IPS DF 4.7 (cell line): ENCODE data around the gene NAV3.

Experiments used
- DNase-seq: peaks from one replicate; pipeline ENCODE4 v3.0.0-alpha.2; 2013; ENCODE audit warnings: low spot score; ENCODE audit errors: extremely low read depth

Gene NAV3

GRCh38 chr12:77925536-77926108 is 94.9 kb downstream of the NAV3 start:
- peak; percentile 74 for DNase-seq

DNA sequence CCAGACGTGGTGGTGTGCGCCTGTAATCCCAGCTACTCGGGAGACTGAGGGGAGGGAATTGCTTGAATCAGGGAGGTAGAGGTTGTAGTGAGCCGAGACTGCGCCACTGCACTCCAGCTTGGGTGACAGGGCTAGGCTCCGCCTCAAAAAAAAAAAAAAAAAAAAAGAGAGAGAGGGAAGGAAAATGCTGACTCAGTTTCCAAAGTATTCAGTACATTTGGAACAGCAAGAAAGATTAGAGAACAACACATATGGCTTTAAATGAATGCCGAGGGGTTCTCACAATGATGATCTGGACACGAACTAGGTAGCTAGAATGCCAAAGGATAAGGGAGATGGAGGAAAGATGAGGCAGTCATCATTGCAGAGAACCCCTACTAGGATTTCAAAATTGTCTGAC is 97.4 kb downstream of the NAV3 start:
- DNase-seq: no peak

- DNase-seq: no peak
Observed at GRCh38 chr12:77932216-77932615, 101.5 kb downstream of the NAV3 start.

GRCh38 chr12:77938301-77938700 is 107.6 kb downstream of the NAV3 start:
- DNase-seq: no peak

DNA sequence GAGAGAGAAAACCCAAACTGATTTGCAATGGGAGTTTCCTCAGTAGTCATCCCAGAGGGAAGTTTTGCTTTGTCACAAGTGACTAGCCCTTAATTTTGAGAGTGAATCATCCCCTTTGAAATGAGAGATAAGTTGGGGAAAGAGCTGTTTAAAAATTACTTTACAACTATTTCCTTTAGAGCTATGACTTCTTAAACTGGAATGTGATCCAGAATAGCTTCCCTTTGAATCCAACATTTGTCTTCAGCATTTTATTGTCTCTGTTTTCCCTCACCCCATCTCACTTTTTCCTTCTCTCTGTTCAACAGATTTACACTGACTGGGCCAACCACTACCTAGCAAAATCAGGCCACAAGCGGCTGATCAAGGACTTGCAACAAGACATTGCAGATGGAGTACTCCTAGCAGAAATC is 109.3 kb downstream of the NAV3 start:
- no peak for DNase-seq

DNA sequence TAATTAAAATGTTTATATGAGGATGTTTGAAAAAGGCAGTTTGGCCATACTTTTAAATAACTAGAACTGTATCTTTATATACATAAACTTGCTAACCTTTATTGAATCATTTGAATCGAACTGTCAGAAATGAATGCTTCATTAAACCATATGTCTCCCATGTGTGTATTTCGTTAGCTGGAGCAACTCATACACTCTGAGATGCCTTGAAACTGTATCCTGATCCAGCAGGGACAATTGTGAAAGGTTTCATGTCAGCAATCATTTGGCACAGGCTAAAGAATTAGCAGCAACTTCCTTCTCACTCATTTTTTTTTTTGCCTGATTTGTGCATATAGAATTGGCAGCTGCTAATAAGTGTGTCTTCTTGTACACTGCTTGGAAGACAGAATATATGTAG is 109.9 kb downstream of the NAV3 start:
- DNase-seq: no peak

DNA sequence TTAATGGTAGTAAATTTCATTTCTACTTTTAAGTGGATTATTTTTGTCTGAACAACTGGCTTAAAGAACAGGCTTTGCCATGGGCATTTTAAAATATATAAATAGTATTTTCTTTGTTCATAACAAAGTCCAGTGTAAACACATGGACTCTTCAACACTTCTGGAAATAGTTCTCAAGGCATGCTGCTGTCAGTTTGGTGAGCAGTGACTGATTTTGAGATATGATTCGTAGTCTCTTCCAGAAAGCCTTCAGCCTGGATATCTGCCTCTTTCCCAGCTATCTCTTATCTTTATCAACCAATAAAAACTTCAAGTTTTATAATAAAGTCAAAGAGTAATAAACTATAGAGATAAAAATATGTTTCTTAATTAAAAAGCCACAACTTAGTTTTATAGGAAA is 110.7 kb downstream of the NAV3 start:
- no peak for DNase-seq

DNA sequence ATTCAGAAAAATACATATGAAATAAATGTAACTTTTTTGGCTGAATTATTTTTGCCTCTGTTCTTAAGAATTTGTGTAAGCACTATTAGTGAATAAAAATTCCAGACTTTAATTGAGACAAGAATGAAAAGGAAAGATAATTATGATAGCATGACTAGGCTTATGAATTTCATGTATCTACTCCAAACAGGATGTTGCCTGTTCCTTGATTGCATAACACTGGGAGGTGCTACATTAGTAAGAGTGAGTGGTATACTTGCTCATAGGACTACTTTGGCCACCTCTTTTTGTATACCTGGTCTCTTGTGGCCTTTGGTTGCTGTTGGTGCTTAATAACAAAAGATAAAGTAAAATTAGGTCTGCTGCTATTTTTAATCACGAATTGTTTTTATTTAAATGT is 112.8 kb downstream of the NAV3 start:
- DNase-seq: no peak

GRCh38 chr12:77946541-77947061 is 115.9 kb downstream of the NAV3 start:
- DNase-seq: no peak

GRCh38 chr12:77947330-77947729 is 116.6 kb downstream of the NAV3 start:
- no peak for DNase-seq

DNA sequence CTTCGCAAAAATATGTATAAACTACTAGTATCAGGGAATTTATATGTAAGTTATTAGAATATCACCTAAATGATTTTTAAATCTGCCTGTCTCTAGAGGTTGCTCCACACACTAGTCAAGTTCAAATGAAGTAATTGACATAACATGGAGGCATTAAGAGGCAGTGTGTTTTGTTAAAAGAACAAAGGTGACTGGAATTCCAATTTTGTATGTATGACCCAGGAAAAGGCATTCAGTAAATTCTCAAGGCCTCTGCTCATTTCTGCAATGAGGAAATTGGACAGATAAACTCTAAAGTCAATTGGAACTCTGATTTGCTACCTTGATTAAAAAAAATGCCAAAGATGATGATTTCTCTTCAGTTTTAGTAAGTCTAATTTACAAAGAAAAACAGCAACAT is 117.1 kb downstream of the NAV3 start:
- no peak for DNase-seq

- no peak for DNase-seq
Observed at GRCh38 chr12:77949943-77950342, 119.2 kb downstream of the NAV3 start.

GRCh38 chr12:77953528-77954205 is 123.0 kb downstream of the NAV3 start:
- no peak for DNase-seq

DNA sequence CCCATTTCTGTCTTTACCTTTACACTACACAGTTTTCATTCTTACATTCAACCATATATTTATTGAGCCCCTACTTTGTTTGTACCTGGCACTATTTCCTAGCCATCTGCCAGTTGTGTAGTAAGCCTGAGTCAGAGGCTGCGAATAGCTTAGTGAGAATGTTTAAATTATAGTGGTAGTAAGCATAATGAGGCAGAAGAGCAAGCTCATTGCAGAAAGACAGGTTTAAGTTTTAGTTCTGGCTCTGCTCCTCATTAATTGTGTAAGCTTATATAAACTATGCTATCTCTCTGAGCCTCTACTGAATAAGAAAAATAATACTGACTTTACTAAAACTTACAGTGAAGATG is 123.5 kb downstream of the NAV3 start:
- DNase-seq: no peak

DNA sequence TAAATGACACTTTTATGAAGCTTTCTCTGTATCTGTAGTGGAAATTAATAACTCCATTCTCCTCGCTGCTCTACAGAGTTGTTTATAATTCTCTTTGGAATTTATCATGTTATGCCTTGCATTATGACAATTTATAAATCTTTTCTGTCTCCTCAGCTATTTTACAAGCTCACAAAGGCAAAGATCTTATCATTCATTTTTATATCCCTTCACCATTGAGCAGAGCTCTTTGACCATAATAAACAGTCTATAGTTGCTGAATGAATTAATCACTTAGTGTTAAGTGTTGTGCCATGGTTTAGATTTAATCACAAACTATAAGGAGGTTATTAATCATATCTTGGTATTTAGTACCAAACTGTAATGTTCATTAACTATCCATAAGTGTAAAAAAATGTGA is 126.4 kb downstream of the NAV3 start:
- DNase-seq: no peak

- no peak for DNase-seq
Observed at GRCh38 chr12:77963576-77964178, 133.0 kb downstream of the NAV3 start.

DNA sequence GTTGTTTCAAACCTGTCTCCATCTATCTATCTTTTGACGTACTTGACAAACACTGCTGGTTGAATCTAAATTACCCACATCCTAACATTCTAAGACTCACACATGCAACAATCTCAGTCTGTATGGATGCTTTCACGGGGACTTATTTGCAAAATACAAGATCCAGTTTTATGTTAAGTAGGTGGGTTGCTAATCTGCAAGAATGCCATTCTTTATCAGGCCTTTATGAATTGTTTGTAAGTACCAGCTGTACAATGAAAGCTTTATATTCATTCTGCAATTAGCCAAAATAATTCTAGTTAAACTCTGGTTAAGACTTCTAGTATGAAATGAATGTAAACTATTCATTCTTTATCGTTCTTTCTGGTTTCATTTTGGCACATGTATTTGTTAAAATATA is 135.1 kb downstream of the NAV3 start:
- DNase-seq: no peak

GRCh38 chr12:77968021-77968420 is 137.3 kb downstream of the NAV3 start:
- no peak for DNase-seq

- DNase-seq: no peak
Observed at GRCh38 chr12:77968571-77968970, 137.9 kb downstream of the NAV3 start.

DNA sequence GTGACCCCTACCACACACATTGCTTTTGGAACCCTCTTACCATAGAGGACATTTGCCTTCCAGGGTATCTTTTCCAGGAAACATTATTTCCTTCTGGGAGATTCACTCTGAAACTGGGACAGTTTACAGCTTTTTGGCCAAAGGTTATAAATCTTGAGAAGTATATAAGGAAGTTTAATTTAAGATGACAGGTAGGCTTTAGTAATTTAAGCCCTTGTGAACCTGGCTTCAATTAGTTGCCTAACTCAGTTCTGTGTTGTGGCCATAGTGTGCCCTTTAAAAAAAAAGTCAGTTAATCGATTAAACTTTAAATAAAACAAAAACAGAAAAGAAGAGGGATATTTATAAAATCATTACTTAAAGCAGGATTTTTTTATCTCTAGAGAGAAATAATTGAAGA is 142.9 kb downstream of the NAV3 start:
- no peak for DNase-seq

DNA sequence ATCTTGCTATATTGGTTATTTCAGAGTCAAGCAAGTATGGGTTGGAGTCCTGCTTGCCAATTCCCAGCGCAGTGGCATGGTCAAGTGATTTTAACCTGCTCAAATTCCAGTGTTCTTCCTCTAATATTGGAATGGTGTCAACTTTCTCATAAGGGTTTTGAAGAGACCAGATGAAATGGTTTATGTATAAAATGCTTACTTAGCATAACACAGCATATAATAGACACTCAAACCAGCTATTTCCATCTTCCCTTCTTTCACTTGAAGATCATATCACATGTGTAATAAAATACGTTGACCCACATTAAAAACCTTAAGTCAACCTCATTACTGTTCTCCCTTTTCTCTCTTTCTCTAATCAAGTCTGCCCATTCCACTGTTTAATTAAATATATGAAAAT is 144.0 kb downstream of the NAV3 start:
- no peak for DNase-seq

DNA sequence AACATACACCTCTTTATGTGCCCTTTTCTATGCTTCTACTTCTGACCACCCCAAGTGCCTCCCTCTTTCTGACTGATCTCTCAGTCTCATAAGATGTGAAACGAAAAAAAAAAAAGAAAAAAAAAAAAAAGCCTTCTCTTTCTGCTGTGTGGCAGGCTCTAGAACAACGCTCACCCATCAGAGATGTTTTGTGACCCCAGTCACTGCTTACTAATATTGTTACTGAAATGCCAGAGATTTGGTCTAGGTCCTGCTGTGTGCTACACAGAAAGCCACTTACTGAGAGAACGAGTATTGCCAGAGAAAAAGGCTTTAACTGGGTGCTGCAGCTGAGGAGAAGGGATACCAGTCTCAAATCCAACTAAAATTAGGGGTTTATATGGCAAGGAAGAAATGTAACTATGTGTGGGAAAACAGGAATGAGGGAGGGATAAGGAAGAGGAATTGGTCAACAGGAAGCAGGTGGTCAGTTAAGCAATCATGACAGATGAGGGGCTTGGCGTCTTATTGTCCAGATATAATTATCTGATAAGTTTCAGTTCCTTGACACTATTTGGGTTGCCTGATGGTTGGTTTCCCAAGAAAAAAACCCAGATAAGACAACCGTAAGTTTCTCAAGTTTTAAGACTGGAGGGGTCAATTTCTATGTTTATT is 149.0 kb downstream of the NAV3 start:
- no peak for DNase-seq
